ENCODE data around the gene CDK7. TPM values are rescaled to one million over a fixed set of nuclear protein-coding genes. Genes with fewer than 3 reads are reported as not detected.
"Not testable (repeated sequence)": the region's sequence is repeated elsewhere in the genome, so short reads cannot be mapped to it uniquely, and the experiment has no call there.

Gene CDK7
- total RNA-seq, 5 donors from 2014 or later (not counting 1 experiment from before 2014, with no cell fraction given): 21.4 to 26.5 (median 22.0) TPM

- DNase-seq: peak; percentile 82 to 97 (median 91)
- Mint-ChIP-seq H3K27me3 (no peaks in the 10 kb centered on the region), H3K27ac (peak overlapping the region; percentile 95 to 98), H3K4me1 (peaks cover 18 to 26% (median 20%) of the 10 kb centered on the region in 3 donors), H3K9me3 (no peaks in the 10 kb centered on the region), H3K4me3 (peak overlapping the region; percentile 98 to 99 (median 98)), H3K36me3 (peaks cover 3% of the 10 kb centered on the region)
- peak; percentile 91 to 96 (median 95) for ATAC-seq (replicated peaks in 1 of 4)
- no peaks in the 10 kb centered on the region for H3K9me3 ChIP-seq
- no peaks in the 10 kb centered on the region for H3K36me3 ChIP-seq (ENCODE audit: control insufficient read depth in 2 of 2, extremely low read depth in 1 of 2, insufficient read depth in 1 of 2, low read length in 1 of 2)
- ChIA-PET POLR2A (interaction anchor here in 1 of 2 donors (0.6 to 1.6 kb wide), 8 partner anchors 15 to 115 kb away, joined by 3 to 5 read pairs (median 4); partner anchors contain the start of genes CCDC125 and CDK7), CTCF (interaction anchor here (0.7 to 2.4 kb wide), 3 partner anchors 17 to 124 kb away, joined by 4 to 18 read pairs (median 5); partner anchors contain the start of genes CDK7 (in 1 of the 2) and SLC30A5 (in 1 of the 2))
- peak overlapping the region; percentile 83 for H3K27ac ChIP-seq (ENCODE audit: low read length)
- H3K4me1 ChIP-seq (ENCODE audit: control insufficient read depth in 1 of 2, extremely low read depth in 1 of 2, insufficient read depth in 2 of 2, low read length in 2 of 2): peaks cover 7 to 10% of the 10 kb centered on the region in 2 experiments
- WGBS (ENCODE audit: insufficient coverage): under 1% methylated on average over 64 of the region's 73 CpGs
- H3K4me3 ChIP-seq (ENCODE audit: control insufficient read depth in 1 of 2, extremely low read depth in 1 of 2, low read length in 1 of 2): peak overlapping the region; percentile 90 to 97
- no peaks in the 10 kb centered on the region for H3K27me3 ChIP-seq (replicated peaks in 1 of 2; ENCODE audit: control insufficient read depth in 2 of 2, extremely low read depth in 1 of 2, insufficient read depth in 2 of 2, low read length in 1 of 2)
Observed at GRCh38 chr5:69217548-69218526, 16.8 kb upstream of the CDK7 start.

- Mint-ChIP-seq H3K27ac (no peak overlapping the region), H3K9me3 (no peaks in the 10 kb centered on the region), H3K4me1 (peaks cover 18 to 26% (median 20%) of the 10 kb centered on the region in 3 donors), H3K36me3 (peaks cover 3% of the 10 kb centered on the region), H3K27me3 (no peaks in the 10 kb centered on the region), H3K4me3 (no peak overlapping the region)
- DNase-seq (no peak), ATAC-seq (replicated peaks in 1 of 4) (no peak)
- ChIA-PET CTCF (no interaction called here), POLR2A (interaction anchor here (0.7 to 1.6 kb wide), 2 partner anchors 13 to 14 kb away, joined by 5 read pairs; partner anchors contain the start of gene CDK7 (in 1 of the 2))
- no peaks in the 10 kb centered on the region for H3K9me3 ChIP-seq
- peaks cover 0 to 5% of the 10 kb centered on the region in 2 donors for H3K36me3 ChIP-seq (ENCODE audit: control insufficient read depth in 2 of 2, extremely low read depth in 1 of 2, insufficient read depth in 1 of 2, low read length in 1 of 2)
- no peaks in the 10 kb centered on the region for H3K27me3 ChIP-seq (replicated peaks in 1 of 2; ENCODE audit: control insufficient read depth in 2 of 2, extremely low read depth in 1 of 2, insufficient read depth in 2 of 2, low read length in 1 of 2)
- no peak overlapping the region for H3K27ac ChIP-seq (ENCODE audit: low read length)
- H3K4me1 ChIP-seq (ENCODE audit: control insufficient read depth in 1 of 2, extremely low read depth in 1 of 2, insufficient read depth in 2 of 2, low read length in 2 of 2): peaks cover 7 to 10% of the 10 kb centered on the region in 2 experiments
- H3K4me3 ChIP-seq (ENCODE audit: control insufficient read depth in 1 of 2, extremely low read depth in 1 of 2, low read length in 1 of 2): no peak overlapping the region
Observed at GRCh38 chr5:69219939-69220338, 14.7 kb upstream of the CDK7 start.

- H3K36me3 Mint-ChIP-seq; ATAC-seq (replicated peaks in 1 of 4); H3K36me3 ChIP-seq (ENCODE audit: control insufficient read depth in 2 of 2, extremely low read depth in 1 of 2, insufficient read depth in 1 of 2, low read length in 1 of 2); H3K27me3 ChIP-seq (replicated peaks in 1 of 2; ENCODE audit: control insufficient read depth in 2 of 2, extremely low read depth in 1 of 2, insufficient read depth in 2 of 2, low read length in 1 of 2); POLR2A ChIA-PET; H3K27me3 Mint-ChIP-seq; DNase-seq; H3K4me3 ChIP-seq (ENCODE audit: control insufficient read depth in 1 of 2, extremely low read depth in 1 of 2, low read length in 1 of 2); CTCF ChIA-PET; H3K9me3 ChIP-seq; H3K4me1 ChIP-seq (ENCODE audit: control insufficient read depth in 1 of 2, extremely low read depth in 1 of 2, insufficient read depth in 2 of 2, low read length in 2 of 2); H3K4me3 Mint-ChIP-seq; H3K27ac ChIP-seq (ENCODE audit: low read length); H3K27ac Mint-ChIP-seq; H3K9me3 Mint-ChIP-seq: not testable (repeated sequence)
- no CpG with 5 or more reads among the region's 18 CpGs for WGBS (ENCODE audit: insufficient coverage)
- H3K4me1 Mint-ChIP-seq: peaks cover 18 to 26% (median 20%) of the 10 kb centered on the region in 3 donors
Observed at GRCh38 chr5:69220371-69220770, 14.3 kb upstream of the CDK7 start.

GRCh38 chr5:69220833-69221232 lies 13.9 kb upstream of the CDK7 start:
- H3K9me3 Mint-ChIP-seq; ATAC-seq (replicated peaks in 1 of 4); H3K4me3 Mint-ChIP-seq; H3K27ac Mint-ChIP-seq; H3K27me3 Mint-ChIP-seq; H3K4me3 ChIP-seq (ENCODE audit: control insufficient read depth in 1 of 2, extremely low read depth in 1 of 2, low read length in 1 of 2); H3K27me3 ChIP-seq (replicated peaks in 1 of 2; ENCODE audit: control insufficient read depth in 2 of 2, extremely low read depth in 1 of 2, insufficient read depth in 2 of 2, low read length in 1 of 2); H3K36me3 ChIP-seq (ENCODE audit: control insufficient read depth in 2 of 2, extremely low read depth in 1 of 2, insufficient read depth in 1 of 2, low read length in 1 of 2); H3K4me1 ChIP-seq (ENCODE audit: control insufficient read depth in 1 of 2, extremely low read depth in 1 of 2, insufficient read depth in 2 of 2, low read length in 2 of 2); DNase-seq; CTCF ChIA-PET; H3K9me3 ChIP-seq; H3K36me3 Mint-ChIP-seq; H3K27ac ChIP-seq (ENCODE audit: low read length): not testable (repeated sequence)
- POLR2A ChIA-PET: interaction anchor here in 1 of 2 donors (1.4 kb wide), 1 partner anchor 14 kb away, joined by 3 read pairs; the partner anchor contains the start of gene CDK7
- peaks cover 18 to 26% (median 20%) of the 10 kb centered on the region in 3 donors for H3K4me1 Mint-ChIP-seq
- no CpG with 5 or more reads among the region's 9 CpGs for WGBS (ENCODE audit: insufficient coverage)

GRCh38 chr5:69224520-69224919 lies 10.2 kb upstream of the CDK7 start:
- Histone ChIP-seq H3K9me3 (no peaks in the 10 kb centered on the region), H3K27ac (ENCODE audit: low read length) (no peak overlapping the region), H3K4me3 (ENCODE audit: control insufficient read depth in 1 of 2, extremely low read depth in 1 of 2, low read length in 1 of 2) (no peak overlapping the region), H3K27me3 (replicated peaks in 1 of 2; ENCODE audit: control insufficient read depth in 2 of 2, extremely low read depth in 1 of 2, insufficient read depth in 2 of 2, low read length in 1 of 2) (no peaks in the 10 kb centered on the region), H3K36me3 (ENCODE audit: control insufficient read depth in 2 of 2, extremely low read depth in 1 of 2, insufficient read depth in 1 of 2, low read length in 1 of 2) (peaks cover 0 to 18% of the 10 kb centered on the region in 2 donors), H3K4me1 (ENCODE audit: control insufficient read depth in 1 of 2, extremely low read depth in 1 of 2, insufficient read depth in 2 of 2, low read length in 2 of 2) (no peaks in the 10 kb centered on the region)
- no peak overlapping the region for H3K4me3 Mint-ChIP-seq
- no peak for DNase-seq
- ATAC-seq (replicated peaks in 1 of 4): no peak
- 95% methylated on average over 8 of the region's 8 CpGs for WGBS (ENCODE audit: insufficient coverage)
- peaks cover 0 to 7% (median 4%) of the 10 kb centered on the region in 3 donors for H3K4me1 Mint-ChIP-seq
- no peak overlapping the region for H3K27ac Mint-ChIP-seq
- POLR2A ChIA-PET: interaction anchor here (0.6 to 0.7 kb wide), 2 partner anchors 10 to 145 kb away, joined by 3 to 7 read pairs; partner anchors contain the start of gene CDK7 (in 1 of the 2)
- no peaks in the 10 kb centered on the region for H3K27me3 Mint-ChIP-seq
- CTCF ChIA-PET: no interaction called here
- peaks cover 12% of the 10 kb centered on the region for H3K36me3 Mint-ChIP-seq
- H3K9me3 Mint-ChIP-seq: no peaks in the 10 kb centered on the region

- CTCF ChIA-PET: interaction anchor here (0.6 to 0.7 kb wide), 2 partner anchors 48 to 68 kb away, joined by 3 read pairs; no protein-coding TSS in a partner anchor
Observed at GRCh38 chr5:69225860-69226259, 8.8 kb upstream of the CDK7 start.

More at GRCh38 chr5:69225860-69226259, 8.8 kb upstream of the CDK7 start:
- Mint-ChIP-seq H3K4me1 (peaks cover 0 to 7% (median 4%) of the 10 kb centered on the region in 3 donors), H3K36me3 (peaks cover 20% of the 10 kb centered on the region), H3K27me3 (no peaks in the 10 kb centered on the region), H3K4me3 (no peak overlapping the region), H3K9me3 (no peaks in the 10 kb centered on the region), H3K27ac (peak overlapping the region in 1 of 2 donors; percentile 39)
- no peak overlapping the region for H3K4me3 ChIP-seq (ENCODE audit: control insufficient read depth in 1 of 2, extremely low read depth in 1 of 2, low read length in 1 of 2)
- WGBS (ENCODE audit: insufficient coverage): no CpG with 5 or more reads among the region's 4 CpGs
- H3K4me1 ChIP-seq (ENCODE audit: control insufficient read depth in 1 of 2, extremely low read depth in 1 of 2, insufficient read depth in 2 of 2, low read length in 2 of 2): no peaks in the 10 kb centered on the region
- H3K27me3 ChIP-seq (replicated peaks in 1 of 2; ENCODE audit: control insufficient read depth in 2 of 2, extremely low read depth in 1 of 2, insufficient read depth in 2 of 2, low read length in 1 of 2): no peaks in the 10 kb centered on the region
- POLR2A ChIA-PET: no interaction called here
- ATAC-seq (replicated peaks in 1 of 4) (no peak), DNase-seq (no peak)
- H3K27ac ChIP-seq (ENCODE audit: low read length): no peak overlapping the region
- H3K36me3 ChIP-seq (ENCODE audit: control insufficient read depth in 2 of 2, extremely low read depth in 1 of 2, insufficient read depth in 1 of 2, low read length in 1 of 2): peaks cover 0 to 21% of the 10 kb centered on the region in 2 donors
- no peaks in the 10 kb centered on the region for H3K9me3 ChIP-seq

Data from T-cell (primary cell).